Measurements from ENCODE around the gene DOCK9. TPM values are rescaled to one million over a fixed set of nuclear protein-coding genes. Genes with fewer than 3 reads are reported as not detected.
A peak's percentile ranks its signal among the peaks of the same experiment; 100 is the strongest.

The DOCK9 gene
- total and polyA plus RNA-seq, 2 experiments from 2014 or later, result 8.5 to 57.7 TPM

- Histone ChIP-seq H2AFZ (no peak overlapping the region), H3K4me2 (no peak overlapping the region), H3K27me3 (ENCODE audit: insufficient read depth) (no peaks in the 10 kb centered on the region), H3F3A (replicated peaks; ENCODE audit: low read depth) (no peaks in the 10 kb centered on the region), H3K9me2 (ENCODE audit: insufficient read depth) (no peaks in the 10 kb centered on the region; the same call in 1 of the 2 replicates), H3K36me3 (ENCODE audit: insufficient read depth) (peaks cover 5% of the 10 kb centered on the region), H3K27ac (ENCODE audit: low read depth) (no peak overlapping the region), H4K20me1 (replicated peaks; ENCODE audit: insufficient read depth) (no peaks in the 10 kb centered on the region), H3K4me3 (no peak overlapping the region), H3K79me2 (replicated peaks; ENCODE audit: insufficient read depth) (no peaks in the 10 kb centered on the region), H3K4me1 (ENCODE audit: insufficient read depth) (peaks cover 32% of the 10 kb centered on the region)
- TF ChIP-seq POLR2AphosphoS5 (IDR thresholded peaks at IDR 0.05; ENCODE audit: low read depth), result no peak
- peak; percentile 96 for TF ChIP-seq ZNF331 (CRISPR knock-in tag; IDR thresholded peaks at IDR 0.05; ENCODE audit: low read depth)
- ATAC-seq (no peak), DNase-seq (ENCODE audit: low spot score) (no peak)
- Mint-ChIP-seq H3K4me1 (peaks cover 33% of the 10 kb centered on the region), H3K27ac (no peak overlapping the region), H3K36me3 (ENCODE audit: low read depth) (peaks cover 16% of the 10 kb centered on the region), H3K27me3 (ENCODE audit: insufficient read depth, low read depth, poor library complexity) (no peaks in the 10 kb centered on the region), H3K4me3 (no peak overlapping the region), H3K9me3 (peaks cover 17% of the 10 kb centered on the region)
Measured at GRCh38 chr13:98934243-98934642, 43.6 kb downstream of the DOCK9 start.

- no peak overlapping the region for H2AFZ ChIP-seq
Measured at GRCh38 chr13:98930151-98930591, 47.7 kb downstream of the DOCK9 start.

DNA sequence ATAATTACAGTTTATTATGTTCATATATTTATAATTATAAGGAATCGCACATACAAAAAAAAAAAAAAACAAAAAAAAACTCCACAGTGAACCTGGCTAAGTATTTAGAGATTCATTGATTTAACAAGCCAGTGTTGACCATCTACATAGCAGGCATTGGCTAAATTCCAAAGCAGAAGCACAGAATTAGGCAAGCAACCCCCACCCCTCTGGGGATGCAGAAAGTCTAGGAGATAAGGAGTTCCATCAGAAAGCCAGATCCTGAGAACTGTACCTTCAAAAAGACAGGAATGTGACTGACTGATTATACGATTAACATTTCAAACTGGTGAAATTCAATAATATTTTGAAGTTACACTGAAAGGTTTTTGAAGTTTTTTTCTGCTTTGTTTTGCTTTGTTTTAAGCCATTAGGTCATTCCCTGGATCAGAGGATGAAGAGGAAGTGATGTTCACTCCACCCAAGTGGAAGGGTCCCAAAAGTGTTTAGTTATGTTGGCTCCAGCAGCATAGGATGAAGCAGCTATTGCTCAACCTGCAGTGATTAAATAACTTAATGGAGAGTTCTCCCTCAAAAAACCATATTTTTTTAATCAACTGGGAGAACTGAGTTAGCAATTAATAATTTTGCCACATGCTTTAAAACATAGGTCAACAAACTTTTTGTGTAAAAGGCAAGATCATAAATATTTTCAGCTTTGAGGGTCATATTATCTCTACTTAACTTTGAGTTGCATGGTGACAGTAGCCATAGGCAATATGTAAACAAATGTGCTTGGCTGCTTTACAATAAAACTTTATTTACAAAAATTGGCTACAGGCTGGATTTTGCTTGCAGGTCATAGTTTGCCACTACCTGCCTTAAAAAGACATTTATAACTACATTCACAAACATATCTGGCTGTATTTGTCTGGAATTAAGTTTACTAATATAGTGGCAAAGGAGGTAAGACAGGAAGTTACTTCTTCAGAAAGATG is 49.6 kb downstream of the DOCK9 start:
- H3K4me1 Mint-ChIP-seq, result peaks cover 26% of the 10 kb centered on the region
- peaks cover under 1% of the 10 kb centered on the region; the same call in 1 of the 3 replicates for H3K9me3 Mint-ChIP-seq
- H3K36me3 Mint-ChIP-seq (ENCODE audit: low read depth), result peaks cover under 1% of the 10 kb centered on the region; the same call in 2 of the 3 replicates
- no peak overlapping the region for H3K4me3 Mint-ChIP-seq
- TF ChIP-seq EZH2phosphoT487 (IDR thresholded peaks at IDR 0.05; ENCODE audit: unreplicated experiment), result no peak
- TF ChIP-seq, protein P1, sequence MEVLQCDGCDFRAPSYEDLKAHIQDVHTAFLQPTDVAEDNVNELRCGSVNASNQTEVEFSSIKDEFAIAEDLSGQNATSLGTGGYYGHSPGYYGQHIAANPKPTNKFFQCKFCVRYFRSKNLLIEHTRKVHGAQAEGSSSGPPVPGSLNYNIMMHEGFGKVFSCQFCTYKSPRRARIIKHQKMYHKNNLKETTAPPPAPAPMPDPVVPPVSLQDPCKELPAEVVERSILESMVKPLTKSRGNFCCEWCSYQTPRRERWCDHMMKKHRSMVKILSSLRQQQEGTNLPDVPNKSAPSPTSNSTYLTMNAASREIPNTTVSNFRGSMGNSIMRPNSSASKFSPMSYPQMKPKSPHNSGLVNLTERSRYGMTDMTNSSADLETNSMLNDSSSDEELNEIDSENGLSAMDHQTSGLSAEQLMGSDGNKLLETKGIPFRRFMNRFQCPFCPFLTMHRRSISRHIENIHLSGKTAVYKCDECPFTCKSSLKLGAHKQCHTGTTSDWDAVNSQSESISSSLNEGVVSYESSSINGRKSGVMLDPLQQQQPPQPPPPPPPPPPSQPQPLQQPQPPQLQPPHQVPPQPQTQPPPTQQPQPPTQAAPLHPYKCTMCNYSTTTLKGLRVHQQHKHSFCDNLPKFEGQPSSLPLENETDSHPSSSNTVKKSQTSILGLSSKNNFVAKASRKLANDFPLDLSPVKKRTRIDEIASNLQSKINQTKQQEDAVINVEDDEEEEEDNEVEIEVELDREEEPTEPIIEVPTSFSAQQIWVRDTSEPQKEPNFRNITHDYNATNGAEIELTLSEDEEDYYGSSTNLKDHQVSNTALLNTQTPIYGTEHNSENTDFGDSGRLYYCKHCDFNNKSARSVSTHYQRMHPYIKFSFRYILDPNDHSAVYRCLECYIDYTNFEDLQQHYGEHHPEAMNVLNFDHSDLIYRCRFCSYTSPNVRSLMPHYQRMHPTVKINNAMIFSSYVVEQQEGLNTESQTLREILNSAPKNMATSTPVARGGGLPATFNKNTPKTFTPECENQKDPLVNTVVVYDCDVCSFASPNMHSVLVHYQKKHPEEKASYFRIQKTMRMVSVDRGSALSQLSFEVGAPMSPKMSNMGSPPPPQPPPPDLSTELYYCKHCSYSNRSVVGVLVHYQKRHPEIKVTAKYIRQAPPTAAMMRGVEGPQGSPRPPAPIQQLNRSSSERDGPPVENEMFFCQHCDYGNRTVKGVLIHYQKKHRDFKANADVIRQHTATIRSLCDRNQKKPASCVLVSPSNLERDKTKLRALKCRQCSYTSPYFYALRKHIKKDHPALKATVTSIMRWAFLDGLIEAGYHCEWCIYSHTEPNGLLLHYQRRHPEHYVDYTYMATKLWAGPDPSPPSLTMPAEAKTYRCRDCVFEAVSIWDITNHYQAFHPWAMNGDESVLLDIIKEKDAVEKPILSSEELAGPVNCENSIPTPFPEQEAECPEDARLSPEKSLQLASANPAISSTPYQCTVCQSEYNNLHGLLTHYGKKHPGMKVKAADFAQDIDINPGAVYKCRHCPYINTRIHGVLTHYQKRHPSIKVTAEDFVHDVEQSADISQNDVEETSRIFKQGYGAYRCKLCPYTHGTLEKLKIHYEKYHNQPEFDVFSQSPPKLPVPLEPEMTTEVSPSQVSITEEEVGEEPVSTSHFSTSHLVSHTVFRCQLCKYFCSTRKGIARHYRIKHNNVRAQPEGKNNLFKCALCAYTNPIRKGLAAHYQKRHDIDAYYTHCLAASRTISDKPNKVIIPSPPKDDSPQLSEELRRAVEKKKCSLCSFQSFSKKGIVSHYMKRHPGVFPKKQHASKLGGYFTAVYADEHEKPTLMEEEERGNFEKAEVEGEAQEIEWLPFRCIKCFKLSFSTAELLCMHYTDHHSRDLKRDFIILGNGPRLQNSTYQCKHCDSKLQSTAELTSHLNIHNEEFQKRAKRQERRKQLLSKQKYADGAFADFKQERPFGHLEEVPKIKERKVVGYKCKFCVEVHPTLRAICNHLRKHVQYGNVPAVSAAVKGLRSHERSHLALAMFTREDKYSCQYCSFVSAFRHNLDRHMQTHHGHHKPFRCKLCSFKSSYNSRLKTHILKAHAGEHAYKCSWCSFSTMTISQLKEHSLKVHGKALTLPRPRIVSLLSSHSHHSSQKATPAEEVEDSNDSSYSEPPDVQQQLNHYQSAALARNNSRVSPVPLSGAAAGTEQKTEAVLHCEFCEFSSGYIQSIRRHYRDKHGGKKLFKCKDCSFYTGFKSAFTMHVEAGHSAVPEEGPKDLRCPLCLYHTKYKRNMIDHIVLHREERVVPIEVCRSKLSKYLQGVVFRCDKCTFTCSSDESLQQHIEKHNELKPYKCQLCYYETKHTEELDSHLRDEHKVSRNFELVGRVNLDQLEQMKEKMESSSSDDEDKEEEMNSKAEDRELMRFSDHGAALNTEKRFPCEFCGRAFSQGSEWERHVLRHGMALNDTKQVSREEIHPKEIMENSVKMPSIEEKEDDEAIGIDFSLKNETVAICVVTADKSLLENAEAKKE (CRISPR knock-in tag; IDR thresholded peaks at IDR 0.05), result peak; percentile 73
- TF ChIP-seq ZNF331 (CRISPR knock-in tag; IDR thresholded peaks at IDR 0.05; ENCODE audit: low read depth), result no peak
- TF ChIP-seq POLR2AphosphoS5 (IDR thresholded peaks at IDR 0.05; ENCODE audit: low read depth), result no peak
- Histone ChIP-seq H3K4me3 (no peak overlapping the region), H2AFZ (no peak overlapping the region), H3K4me1 (ENCODE audit: insufficient read depth) (peaks cover 13% of the 10 kb centered on the region), H3K27me3 (ENCODE audit: insufficient read depth) (no peaks in the 10 kb centered on the region), H3K4me2 (no peak overlapping the region), H3K9me2 (ENCODE audit: insufficient read depth) (no peaks in the 10 kb centered on the region), H3F3A (replicated peaks; ENCODE audit: low read depth) (no peaks in the 10 kb centered on the region), H3K27ac (ENCODE audit: low read depth) (peak overlapping the region; percentile 55; the same call in 1 of the 2 replicates), H3K79me2 (replicated peaks; ENCODE audit: insufficient read depth) (no peaks in the 10 kb centered on the region), H4K20me1 (replicated peaks; ENCODE audit: insufficient read depth) (no peaks in the 10 kb centered on the region), H3K36me3 (ENCODE audit: insufficient read depth) (no peaks in the 10 kb centered on the region)
- ATAC-seq (peak; percentile 67), DNase-seq (ENCODE audit: low spot score) (peak; percentile 66)
- no peaks in the 10 kb centered on the region for H3K27me3 Mint-ChIP-seq (ENCODE audit: insufficient read depth, low read depth, poor library complexity)
- H3K27ac Mint-ChIP-seq, result no peak overlapping the region

More at GRCh38 chr13:98930151-98930591, 47.7 kb downstream of the DOCK9 start:
- H3K79me2 ChIP-seq (replicated peaks; ENCODE audit: insufficient read depth), result no peaks in the 10 kb centered on the region
- no peak overlapping the region for H3K4me3 Mint-ChIP-seq
- no peak overlapping the region for H3K4me2 ChIP-seq
- H3K27ac ChIP-seq (ENCODE audit: low read depth), result peak overlapping the region; percentile 62; the same call in 1 of the 2 replicates
- no peak overlapping the region for H3K4me3 ChIP-seq
- peaks cover 5% of the 10 kb centered on the region for H3K36me3 ChIP-seq (ENCODE audit: insufficient read depth)
- H3K36me3 Mint-ChIP-seq (ENCODE audit: low read depth), result peaks cover 16% of the 10 kb centered on the region
- H3K4me1 ChIP-seq (ENCODE audit: insufficient read depth), result peaks cover 13% of the 10 kb centered on the region
- TF ChIP-seq EZH2 (IDR thresholded peaks at IDR 0.05; ENCODE audit: low read depth, unreplicated experiment), result no peak
- no peaks in the 10 kb centered on the region; the same call in 1 of the 2 replicates for H3K9me2 ChIP-seq (ENCODE audit: insufficient read depth)
- peaks cover 26% of the 10 kb centered on the region for H3K4me1 Mint-ChIP-seq
- ATAC-seq (peak; percentile 62), DNase-seq (ENCODE audit: low spot score) (peak; percentile 33)
- H3K27me3 Mint-ChIP-seq (ENCODE audit: insufficient read depth, low read depth, poor library complexity), result no peaks in the 10 kb centered on the region
- H4K20me1 ChIP-seq (replicated peaks; ENCODE audit: insufficient read depth), result no peaks in the 10 kb centered on the region
- peaks cover 17% of the 10 kb centered on the region for H3K9me3 Mint-ChIP-seq
- no peaks in the 10 kb centered on the region for H3F3A ChIP-seq (replicated peaks; ENCODE audit: low read depth)
- H3K27ac Mint-ChIP-seq, result peak overlapping the region; percentile 66
- no peaks in the 10 kb centered on the region for H3K27me3 ChIP-seq (ENCODE audit: insufficient read depth)
